Gastrocnemius medialis (tissue), 4 donors: Measurements from ENCODE around the gene EIF4EBP2.

ENCODE experiments used
- CTCF ChIP-seq, 5 experiments: fragments of 450-650 bp in 3 of 5; fragments of 200-600 bp in 2 of 5; sonication (generic) in 2 of 5; IDR thresholded peaks in 4 of 5; conservative IDR thresholded peaks in 1 of 5; 1 replicate in 4 of 5; 2 replicates in 1 of 5; pipeline ENCODE4 v1.5.1; 2016 to 2019; ENCODE audit warnings: antibody characterized with exemption in 5 of 5, mild to moderate bottlenecking in 3 of 5, moderate library complexity in 3 of 5
- POLR2A ChIP-seq, 2 donors: fragments of 450-650 bp; IDR thresholded peaks; one replicate each; pipeline ENCODE4 v1.6.1; 2017; ENCODE audit warnings: antibody characterized with exemption in 2 of 2, mild to moderate bottlenecking in 2 of 2, moderate library complexity in 2 of 2

GRCh38 chr10:70477661-70478162 is 73.8 kb downstream of the EIF4EBP2 start:
- TF ChIP-seq CTCF (IDR thresholded peaks at IDR 0.05 in 4 of 5, conservative IDR thresholded peaks at IDR 0.05 in 1 of 5) (no peak), POLR2A (IDR thresholded peaks at IDR 0.05) (no peak)
